HFFc6 (cell line): ENCODE measurements around the gene FAM210A. TPM values are rescaled to one million over a fixed set of nuclear protein-coding genes. Genes with fewer than 3 reads are reported as not detected.

Experiments
- DNase-seq: peaks from one replicate; pipeline ENCODE4 v3.0.0-alpha.2; 2018
- H3K27ac Mint-ChIP-seq: 2 replicates; pipeline ENCODE4 v1.8.0; 2020; ENCODE audit warnings: mild to moderate bottlenecking, mixed read lengths
- H3K27me3 Mint-ChIP-seq: 2 replicates; pipeline ENCODE4 v1.8.0; 2021; ENCODE audit warnings: mild to moderate bottlenecking, moderate library complexity, mixed read lengths; ENCODE audit not compliant: insufficient read depth
- H3K36me3 Mint-ChIP-seq: 2 replicates; pipeline ENCODE4 v1.8.0; 2021; ENCODE audit warnings: low read depth, mixed read lengths
- H3K4me1 Mint-ChIP-seq: 2 replicates; pipeline ENCODE4 v1.8.0; 2020; ENCODE audit warnings: low read depth, mixed read lengths
- H3K4me3 Mint-ChIP-seq: 2 replicates; pipeline ENCODE4 v1.8.0; 2020; ENCODE audit warnings: mild to moderate bottlenecking, moderate library complexity, mixed read lengths
- H3K9me3 Mint-ChIP-seq: 2 replicates; pipeline ENCODE4 v1.8.0; 2020; ENCODE audit warnings: mild to moderate bottlenecking, mixed read lengths
- total RNA-seq, 6 experiments: library from RNA; stranded (reverse); fragmentation: NEBNext Ultra II Directional; extraction: Animal tissue kit (Norgen Biotek cat#: 25700); gene quantifications; 2 replicates in 1 of 6; 3 replicates in 5 of 6; pipeline ENCODE4 v1.2.3, GENCODE V29; 2021
- TF ChIP-seq, protein P1 (sequence below): fragments of 200-600 bp; sonication (generic); IDR thresholded peaks from 2 replicates; pipeline ENCODE4 v1.5.0; 2021; ENCODE audit warnings: antibody characterized with exemption, mild to moderate bottlenecking

The FAM210A gene
- total RNA-seq, 6 experiments from 2014 or later, result 11.5 to 19.7 (median 13.0) TPM

DNA sequence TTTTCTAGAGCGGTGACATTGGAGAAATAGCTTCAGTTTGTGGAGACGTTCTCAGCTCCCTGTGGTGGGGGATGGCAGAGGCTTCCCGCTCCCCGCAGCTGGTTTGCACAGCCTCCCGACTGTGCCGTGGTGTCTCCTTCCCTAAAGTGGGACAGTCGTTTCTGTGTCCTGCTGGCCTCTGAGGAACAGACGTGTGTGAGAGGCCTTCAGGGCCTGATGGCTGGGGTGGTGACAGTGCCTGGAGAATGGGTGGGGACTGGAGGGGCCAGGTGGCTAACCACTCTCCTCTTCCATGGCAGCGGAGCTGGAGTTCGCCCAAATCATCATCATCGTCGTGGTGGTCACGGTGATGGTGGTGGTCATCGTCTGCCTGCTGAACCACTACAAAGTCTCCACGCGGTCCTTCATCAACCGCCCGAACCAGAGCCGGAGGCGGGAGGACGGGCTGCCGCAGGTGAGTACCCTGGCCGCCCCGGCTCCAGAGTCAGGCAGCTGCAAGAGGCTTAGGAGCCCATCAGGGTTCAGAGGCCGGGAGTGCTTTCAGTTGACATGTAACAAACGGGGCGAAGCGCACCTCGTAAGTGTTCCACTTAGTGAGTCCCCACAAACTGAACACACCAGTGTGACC, 105.4 kb downstream of the FAM210A start:
- Mint-ChIP-seq H3K4me1 (no peaks in the 10 kb centered on the region), H3K27me3 (peaks cover 29% of the 10 kb centered on the region), H3K9me3 (no peaks in the 10 kb centered on the region), H3K36me3 (no peaks in the 10 kb centered on the region), H3K4me3 (no peak overlapping the region), H3K27ac (no peak overlapping the region)
- TF ChIP-seq, protein P1, sequence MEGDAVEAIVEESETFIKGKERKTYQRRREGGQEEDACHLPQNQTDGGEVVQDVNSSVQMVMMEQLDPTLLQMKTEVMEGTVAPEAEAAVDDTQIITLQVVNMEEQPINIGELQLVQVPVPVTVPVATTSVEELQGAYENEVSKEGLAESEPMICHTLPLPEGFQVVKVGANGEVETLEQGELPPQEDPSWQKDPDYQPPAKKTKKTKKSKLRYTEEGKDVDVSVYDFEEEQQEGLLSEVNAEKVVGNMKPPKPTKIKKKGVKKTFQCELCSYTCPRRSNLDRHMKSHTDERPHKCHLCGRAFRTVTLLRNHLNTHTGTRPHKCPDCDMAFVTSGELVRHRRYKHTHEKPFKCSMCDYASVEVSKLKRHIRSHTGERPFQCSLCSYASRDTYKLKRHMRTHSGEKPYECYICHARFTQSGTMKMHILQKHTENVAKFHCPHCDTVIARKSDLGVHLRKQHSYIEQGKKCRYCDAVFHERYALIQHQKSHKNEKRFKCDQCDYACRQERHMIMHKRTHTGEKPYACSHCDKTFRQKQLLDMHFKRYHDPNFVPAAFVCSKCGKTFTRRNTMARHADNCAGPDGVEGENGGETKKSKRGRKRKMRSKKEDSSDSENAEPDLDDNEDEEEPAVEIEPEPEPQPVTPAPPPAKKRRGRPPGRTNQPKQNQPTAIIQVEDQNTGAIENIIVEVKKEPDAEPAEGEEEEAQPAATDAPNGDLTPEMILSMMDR, result no peak
- DNase-seq, result no peak

DNA sequence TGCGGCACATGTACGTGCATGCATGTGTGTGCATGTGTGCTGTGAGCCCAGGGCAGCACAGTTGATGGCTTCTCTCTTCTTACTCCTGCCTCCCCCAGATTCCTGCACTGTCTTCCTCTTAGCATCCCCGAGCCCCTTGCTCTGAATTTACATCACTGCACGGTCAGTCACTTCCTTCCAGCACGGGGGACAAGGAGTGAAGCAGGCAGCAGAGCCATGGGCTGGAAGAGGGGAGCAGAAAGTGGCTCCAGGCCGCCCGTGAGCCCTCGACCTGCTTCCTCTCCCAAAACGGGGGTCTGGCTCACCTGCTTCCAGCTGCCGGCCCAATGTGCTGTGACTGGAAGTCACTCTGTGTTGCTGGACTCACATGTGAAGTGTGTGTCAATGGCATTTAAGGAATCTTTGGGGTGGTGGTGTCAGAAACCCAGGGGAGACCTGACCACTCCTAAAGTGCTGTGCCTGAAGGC, 106.1 kb downstream of the FAM210A start:
- no peaks in the 10 kb centered on the region for H3K9me3 Mint-ChIP-seq
- no peaks in the 10 kb centered on the region for H3K4me1 Mint-ChIP-seq
- no peak overlapping the region for H3K4me3 Mint-ChIP-seq
- no peak overlapping the region for H3K27ac Mint-ChIP-seq
- DNase-seq, result no peak
- TF ChIP-seq, protein P1, result no peak
- H3K27me3 Mint-ChIP-seq, result peaks cover 29% of the 10 kb centered on the region
- no peaks in the 10 kb centered on the region for H3K36me3 Mint-ChIP-seq

- Mint-ChIP-seq H3K4me1 (no peaks in the 10 kb centered on the region), H3K27me3 (peaks cover 26% of the 10 kb centered on the region), H3K9me3 (no peaks in the 10 kb centered on the region), H3K27ac (no peak overlapping the region), H3K4me3 (no peak overlapping the region), H3K36me3 (no peaks in the 10 kb centered on the region)
- TF ChIP-seq, protein P1, result no peak
- no peak for DNase-seq
These were observed 106.7 kb downstream of the FAM210A start for GRCh38 chr18:13619505-13620205.

- no peaks in the 10 kb centered on the region for H3K36me3 Mint-ChIP-seq
- TF ChIP-seq, protein P1, result no peak
- H3K27ac Mint-ChIP-seq, result no peak overlapping the region
- no peaks in the 10 kb centered on the region for H3K9me3 Mint-ChIP-seq
- DNase-seq, result no peak
- peaks cover 28% of the 10 kb centered on the region for H3K27me3 Mint-ChIP-seq
- no peaks in the 10 kb centered on the region for H3K4me1 Mint-ChIP-seq
- no peak overlapping the region for H3K4me3 Mint-ChIP-seq
These were observed 107.5 kb downstream of the FAM210A start for GRCh38 chr18:13618760-13619438.

GRCh38 chr18:13617826-13618515, 108.4 kb downstream of the FAM210A start:
- TF ChIP-seq, protein P1, result no peak
- Mint-ChIP-seq H3K36me3 (no peaks in the 10 kb centered on the region), H3K27ac (no peak overlapping the region), H3K4me3 (no peak overlapping the region), H3K27me3 (peaks cover 25% of the 10 kb centered on the region), H3K4me1 (no peaks in the 10 kb centered on the region), H3K9me3 (no peaks in the 10 kb centered on the region)
- no peak for DNase-seq
